ENCODE data around the gene VCP.

VCP gene

DNA sequence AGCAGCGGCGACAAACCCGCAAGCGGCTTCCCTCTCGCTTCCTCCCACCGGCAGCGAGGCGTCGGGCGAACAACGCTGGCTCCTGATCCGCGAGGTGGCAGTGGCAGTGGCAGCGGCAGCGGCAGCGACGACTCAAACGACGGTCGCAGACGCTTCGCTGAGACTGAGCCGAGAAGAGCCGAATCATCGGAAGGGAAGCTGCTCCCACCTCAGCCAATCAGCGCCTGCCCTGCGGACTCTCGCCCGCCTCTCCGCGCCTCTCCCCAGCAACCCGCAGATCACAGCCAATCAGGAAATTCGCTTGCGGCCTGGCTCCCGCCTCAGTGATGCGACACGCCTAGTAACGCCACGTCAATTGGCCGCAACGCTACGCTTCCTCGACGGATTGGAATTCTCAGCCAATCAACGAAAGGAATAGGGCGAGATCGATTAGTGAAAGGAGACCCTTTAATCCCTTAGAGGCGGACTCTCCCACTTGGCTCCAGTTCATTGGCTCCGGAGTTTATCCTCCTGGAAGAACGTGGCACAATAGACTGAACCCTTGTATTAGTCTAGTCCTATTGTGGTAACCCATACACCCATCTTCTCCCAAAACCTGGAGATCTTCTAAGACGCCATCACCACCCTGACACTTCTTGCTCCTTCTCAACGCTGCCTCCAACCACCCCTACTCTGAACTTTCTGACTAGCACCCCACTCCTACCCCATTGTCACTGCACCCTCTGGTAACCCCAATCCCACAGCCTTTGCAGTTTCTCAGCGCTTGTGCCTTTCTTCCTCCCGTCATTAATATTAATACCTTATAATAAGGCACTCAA lies at the start of gene VCP:
VCP (minus strand) TSS at position 165 of the 818 bp plus-strand sequence. CDS start 272 bp downstream, outside the sequence.
- peak; percentile 99 for FAIRE-seq

DNA sequence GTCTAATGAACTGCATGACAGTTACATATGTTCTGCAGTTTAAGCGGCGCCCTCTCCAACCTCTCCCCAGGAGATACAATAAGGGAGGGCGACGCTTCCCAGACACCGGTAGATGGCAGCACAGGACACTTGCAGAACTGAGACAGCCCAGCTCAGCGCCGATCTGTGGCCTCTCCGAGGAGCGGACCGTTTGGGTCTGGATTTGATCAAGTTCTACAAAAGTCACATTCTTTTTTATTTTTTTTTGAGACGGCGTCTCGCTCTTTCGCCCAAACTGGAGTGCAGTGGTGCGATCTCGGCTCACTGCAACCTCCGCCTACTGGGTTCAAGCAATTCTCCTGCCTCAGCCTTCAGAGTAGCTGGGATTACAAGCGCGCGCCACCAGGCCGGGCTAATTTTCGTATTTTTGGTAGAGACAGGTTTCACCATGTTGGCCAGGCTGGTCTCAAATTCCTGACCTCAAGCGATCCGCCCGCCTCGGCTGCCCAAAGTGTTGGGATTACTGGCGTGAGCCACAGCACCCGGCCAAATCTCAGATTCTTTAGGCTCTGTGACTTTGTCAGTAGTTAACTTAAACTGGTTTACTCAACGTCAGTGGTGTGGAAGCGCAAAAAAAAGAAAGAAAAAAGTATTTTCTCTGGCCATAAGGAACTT lies 44.6 kb upstream of the VCP start:
- FAIRE-seq: peak; percentile 91

DNA sequence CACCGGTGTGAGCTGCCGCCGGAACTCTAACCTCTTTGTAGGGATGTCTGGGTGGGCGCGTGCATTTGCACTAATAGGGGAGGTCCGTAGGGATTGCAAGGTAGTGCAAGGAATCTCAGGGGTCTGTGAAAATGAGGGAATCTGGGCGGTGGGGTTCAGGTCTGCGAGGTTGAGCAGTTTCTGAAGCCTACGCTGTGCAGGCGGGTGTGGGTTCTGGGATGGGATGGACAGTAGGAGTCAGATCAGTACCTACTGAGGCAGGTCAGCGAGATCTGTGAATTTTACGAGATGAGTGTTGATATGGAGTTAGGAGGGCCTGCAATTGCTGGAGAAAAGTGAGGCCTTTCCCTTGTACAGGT lies 44.1 kb upstream of the VCP start:
- no peak for FAIRE-seq

DNA sequence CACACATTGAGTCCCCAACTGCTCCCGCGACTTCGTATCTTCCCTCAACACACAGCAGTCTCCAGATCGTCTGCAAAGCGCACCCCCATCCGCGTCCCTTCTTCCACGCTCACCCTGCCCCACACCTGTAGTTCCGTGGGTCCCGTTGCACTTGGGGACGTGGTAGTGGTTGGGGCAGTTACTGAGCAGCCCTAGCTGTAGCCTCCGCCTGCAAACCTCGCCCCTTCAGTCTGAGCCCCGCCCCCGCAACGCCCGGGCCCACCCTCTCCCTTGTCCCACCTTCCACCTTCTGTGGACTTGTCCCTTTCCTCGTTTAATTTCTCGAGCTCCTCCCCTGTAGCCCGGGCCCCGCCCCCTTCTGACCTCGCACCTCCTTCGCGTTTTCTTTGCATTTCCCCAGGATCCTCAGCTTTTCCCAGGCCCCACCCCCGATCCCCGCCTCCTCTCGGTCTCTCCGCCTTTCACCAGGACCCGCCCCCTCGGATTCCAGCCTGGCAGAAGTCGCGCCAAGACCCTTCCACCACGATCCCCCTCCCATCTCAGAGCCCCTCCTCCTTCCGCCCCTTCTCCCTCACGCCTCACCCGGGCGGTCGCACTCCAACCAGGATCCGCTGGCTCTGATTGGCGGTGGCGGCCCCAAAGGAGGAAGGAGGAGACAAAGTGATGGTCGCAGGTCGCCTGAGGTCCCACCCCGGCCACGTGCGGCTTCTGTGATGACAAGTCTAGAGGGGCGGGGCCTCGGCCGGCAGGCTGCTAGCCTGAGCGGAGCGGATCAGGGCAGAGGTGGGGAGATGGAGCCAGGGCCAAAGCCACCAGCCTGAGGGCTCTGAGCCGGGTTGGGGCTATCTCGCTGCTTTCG lies 43.5 kb upstream of the VCP start, which contains the start of gene ATOSB:
ATOSB (minus strand) TSS at position 183 of the 859 bp plus-strand sequence. CDS start 7,588 bp downstream, outside the sequence.
- peak; percentile 96 for FAIRE-seq

DNA sequence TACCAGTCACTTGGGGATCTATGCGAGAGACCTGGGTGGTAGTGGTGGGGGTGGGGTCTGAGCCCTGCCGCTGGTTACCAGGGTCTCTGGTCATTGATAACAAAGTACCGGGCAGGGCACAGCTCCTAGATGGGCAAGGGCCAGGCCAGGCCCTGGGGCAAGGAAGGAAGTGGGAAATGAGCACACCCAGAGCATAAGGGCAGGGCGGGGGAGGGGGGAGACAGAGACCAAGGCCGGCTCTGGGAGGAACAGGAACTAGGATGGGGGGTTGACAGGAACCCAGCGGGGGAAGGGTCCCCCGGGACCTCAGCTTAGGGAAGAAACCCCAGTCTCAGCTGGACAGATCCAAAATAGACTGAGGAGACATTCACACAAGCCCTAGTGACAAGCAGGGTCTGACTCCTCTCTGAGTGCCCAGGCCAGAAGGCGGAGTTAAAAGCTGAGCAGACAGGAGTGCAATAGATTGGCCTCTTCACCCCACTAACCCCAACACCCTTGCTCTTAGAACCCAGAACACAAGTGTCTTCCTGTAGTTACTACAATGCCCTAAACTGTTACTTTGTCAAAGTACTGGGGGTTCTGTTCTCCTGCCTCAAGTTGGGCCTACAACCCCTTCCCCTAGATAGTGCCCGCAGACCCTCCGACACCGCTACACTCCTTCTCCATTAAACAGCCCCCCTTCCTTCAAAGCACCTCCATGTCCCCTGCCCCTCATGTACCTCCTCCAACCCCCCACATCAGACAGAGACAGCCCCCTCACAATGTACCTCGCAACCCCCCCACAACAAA lies 42.6 kb upstream of the VCP start:
- FAIRE-seq: no peak

DNA sequence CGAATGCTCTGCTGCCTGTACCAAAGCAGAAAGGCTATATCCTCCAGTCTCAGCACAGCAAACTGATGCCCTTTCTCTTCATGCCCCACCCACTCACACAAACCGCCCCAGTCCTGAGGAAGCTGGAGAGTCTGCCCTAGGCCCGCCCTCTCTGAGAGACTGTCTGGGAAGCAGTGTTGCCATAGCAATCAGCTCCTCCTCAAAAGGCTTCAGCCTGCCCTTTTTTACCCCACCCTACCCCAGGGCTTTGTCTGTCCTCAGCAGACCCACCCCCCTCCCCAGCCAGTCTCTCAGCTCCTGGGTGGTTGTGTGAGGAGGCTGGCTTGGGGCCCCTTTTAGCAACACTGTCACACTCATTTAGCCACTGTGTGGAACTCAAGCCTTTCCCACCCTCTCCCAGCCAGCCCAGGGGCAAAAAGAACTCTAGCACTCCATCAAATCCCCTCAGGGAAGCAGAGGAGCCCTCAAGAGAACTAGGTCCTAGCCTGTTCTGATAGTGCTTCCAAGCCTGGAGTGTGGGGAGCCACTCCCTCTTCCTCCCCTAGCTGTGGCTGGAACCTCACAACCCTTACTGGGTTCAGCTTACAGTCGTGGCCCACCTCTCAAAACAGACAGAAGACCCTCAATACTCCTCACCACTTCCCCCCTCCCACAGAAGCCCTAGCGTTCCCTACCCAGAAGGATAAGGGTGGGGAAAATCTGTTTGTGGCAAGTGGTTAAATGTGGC lies 41.9 kb upstream of the VCP start:
- FAIRE-seq: peak; percentile 90

DNA sequence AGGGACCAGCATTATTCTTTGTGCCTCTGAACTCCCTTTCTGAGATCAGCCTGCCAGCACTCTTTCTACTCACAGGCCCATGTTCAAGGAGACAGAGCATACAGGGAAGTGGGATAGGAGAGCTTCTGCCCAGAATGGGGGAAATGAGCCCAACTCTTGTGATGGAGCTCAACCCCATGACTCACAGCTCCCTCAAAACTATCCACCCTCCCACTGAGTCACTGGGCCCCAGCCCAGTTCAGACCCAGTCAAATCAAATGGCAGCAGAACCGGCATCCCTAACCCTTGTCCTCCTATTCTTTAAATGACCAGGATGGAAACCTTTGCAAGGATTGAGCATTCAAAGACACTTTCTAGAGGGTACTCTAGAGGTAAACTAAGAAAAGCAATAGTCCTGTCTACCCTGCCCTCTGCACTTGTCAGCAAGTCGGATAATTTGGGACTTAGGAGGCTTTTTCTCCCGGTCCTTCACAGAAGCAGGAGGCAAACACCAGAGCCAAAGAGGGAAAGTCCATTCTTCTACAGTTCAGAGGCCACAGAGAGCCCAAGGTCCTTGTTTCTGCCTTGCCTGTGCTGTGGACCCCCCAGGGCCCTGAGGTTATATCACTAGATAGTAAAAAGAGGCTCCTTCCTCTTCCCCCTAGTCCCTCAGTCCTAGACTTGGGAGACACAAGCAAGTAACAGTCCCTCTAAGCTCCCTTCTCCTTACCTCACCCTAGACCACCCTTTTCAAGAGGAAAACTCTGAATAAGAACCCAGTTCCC lies 40.0 kb upstream of the VCP start:
- no peak for FAIRE-seq

DNA sequence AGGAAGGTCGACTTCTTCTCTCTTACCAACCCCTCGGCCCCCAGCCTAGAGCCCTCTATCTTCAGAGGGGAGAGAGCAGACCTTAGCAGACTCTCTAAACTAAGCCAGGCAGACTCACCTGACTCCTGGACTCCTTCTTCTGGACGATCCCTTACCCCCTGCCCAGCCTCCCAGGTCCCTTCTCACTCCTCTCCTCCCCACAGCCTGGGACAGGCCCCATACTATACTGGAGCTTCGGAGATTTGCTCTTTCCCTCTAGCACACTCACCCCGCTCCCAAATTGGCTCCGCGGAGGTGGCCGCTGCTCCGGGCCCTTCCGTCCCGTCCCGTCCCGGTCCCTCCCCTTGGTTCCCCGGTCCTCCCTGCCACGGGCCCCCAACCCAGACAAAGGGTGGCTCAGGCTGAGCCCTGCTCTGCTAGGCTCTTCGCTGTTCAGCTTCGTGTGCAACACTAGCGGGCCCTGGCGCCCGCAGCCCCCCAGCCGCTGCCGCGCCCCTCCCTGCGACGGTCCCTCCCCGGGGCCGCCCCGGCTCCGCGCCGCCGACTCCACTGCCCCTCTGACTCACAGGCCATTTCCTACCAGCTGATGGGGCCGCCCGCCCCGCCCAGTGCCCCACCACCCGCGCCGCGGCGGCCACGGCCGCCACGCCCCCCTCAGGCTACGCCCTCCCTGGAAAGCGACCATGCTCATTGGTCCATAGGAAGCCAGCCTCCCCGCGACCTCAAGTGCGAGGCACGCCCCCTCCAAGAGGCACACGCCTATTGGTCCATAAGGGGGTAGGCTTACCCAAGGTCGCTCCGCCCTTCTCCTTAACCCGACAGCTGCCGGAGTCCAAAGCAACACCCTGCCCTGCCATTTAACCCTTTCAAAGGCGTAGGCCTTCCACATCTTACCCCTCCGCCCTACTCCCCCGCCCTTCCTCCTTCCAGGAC lies 38.8 kb upstream of the VCP start:
- FAIRE-seq: peak; percentile 74

DNA sequence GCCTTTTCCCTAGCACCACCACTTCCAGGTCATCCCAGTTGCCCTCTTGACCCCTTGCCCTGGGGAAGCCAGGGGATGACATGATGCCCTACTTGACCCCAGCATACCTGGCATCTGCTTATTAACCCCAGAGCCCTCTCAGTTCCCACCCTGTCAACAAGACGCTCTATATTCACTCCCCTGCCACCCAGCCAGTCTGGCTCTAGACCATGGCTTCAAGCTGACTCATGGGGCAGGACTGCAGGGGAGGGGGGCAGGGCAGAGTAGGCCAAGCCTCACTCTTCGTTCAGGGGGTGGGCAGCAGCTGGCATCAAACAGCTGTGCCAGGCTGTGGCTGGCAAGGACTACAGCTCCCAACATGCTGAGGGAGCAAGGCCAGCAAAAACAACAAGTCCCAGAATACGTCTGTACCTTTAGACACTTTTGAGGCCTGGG lies 37.9 kb upstream of the VCP start:
- no peak for FAIRE-seq

DNA sequence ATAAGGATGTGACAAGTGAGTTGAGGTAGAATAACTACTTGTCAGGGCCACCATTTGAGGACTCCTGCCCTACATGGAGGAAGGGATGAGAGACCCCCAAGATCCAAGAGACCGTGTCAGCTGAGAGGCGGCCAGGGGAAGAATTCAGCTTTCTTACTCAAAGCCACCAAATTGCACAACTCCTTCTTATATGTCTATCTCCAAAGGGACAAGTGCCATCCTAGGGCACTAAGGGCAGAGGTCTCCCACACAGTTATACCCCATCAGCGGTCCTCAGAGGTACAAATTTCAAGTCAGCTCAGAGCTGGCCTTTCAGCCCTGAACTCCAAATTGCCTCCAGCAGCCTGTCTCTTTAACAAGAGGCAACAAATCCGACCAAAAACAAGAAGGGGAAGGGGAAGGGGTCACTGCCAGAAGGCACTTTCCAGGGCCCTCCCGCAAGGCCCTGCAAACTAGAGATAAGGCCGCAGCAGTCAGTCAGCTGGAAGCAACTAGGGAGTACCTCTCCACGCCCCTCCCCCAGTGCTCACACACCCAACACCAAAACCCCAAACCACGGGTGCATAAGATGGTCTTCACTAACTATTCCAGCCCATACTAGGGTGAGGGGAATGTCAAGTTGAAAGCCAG lies 36.6 kb upstream of the VCP start:
- FAIRE-seq: no peak

GRCh38 chr9:35108461-35108860 lies 36.0 kb upstream of the VCP start:
- FAIRE-seq: no peak

- no peak for FAIRE-seq
Observed at GRCh38 chr9:35107297-35108290, 35.2 kb upstream of the VCP start.

DNA sequence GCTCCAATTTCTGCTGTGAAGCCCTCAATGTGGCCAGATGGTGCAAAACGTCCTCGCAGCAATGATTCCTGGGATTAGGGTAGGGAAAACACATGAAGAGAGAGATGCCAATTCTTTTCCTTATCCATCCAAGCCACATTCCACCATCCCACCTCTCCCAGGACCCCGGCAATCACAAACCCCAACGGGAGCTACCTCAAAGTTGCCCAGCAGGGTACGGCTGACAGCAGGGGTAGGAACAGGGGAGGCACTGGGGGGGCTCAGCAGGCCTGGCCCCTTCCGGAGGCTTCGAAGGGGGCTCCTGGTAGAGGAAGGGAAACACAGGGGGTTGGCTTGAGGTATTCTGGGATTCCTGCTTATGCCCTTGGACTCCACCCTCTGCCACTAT lies 33.9 kb upstream of the VCP start:
- no peak for FAIRE-seq

DNA sequence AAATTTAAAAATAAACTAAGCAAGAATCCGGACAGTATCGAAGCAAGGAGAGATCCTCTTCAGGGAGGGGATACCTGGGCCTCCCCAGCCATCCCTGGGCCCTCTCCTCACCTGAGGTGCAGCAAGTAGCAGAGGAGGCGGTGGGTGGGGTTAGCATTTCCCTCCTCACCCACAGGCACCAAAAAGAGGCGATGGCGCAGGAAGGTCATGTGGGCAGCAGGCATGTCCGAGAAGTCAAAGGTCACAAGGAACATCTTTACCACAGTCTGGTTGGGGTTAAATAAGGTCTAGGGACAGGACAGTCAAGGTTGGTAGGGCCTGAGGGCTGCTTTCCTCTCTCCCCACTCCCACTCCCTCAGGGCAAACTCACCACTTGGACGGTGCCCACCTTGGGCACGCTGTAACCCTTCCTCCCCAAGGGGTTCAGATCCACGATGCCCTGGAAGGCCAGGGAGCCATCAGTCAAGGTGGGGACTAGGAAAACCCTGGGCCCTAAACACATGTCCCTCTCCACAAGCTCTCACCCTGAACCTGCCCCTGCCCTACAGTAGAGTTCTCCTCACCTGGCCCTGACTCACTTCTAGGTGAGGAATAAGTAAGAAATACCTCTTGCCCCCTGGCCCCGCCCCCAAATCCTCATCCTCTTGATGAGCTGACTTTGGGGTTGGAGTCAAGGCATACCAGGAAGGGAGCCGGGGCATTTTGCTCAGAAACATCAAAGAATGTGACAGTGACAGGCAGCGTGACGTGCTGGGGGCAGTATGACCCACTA lies 33.3 kb upstream of the VCP start:
- no peak for FAIRE-seq

- FAIRE-seq: no peak
Observed at GRCh38 chr9:35105126-35105525, 32.7 kb upstream of the VCP start.

DNA sequence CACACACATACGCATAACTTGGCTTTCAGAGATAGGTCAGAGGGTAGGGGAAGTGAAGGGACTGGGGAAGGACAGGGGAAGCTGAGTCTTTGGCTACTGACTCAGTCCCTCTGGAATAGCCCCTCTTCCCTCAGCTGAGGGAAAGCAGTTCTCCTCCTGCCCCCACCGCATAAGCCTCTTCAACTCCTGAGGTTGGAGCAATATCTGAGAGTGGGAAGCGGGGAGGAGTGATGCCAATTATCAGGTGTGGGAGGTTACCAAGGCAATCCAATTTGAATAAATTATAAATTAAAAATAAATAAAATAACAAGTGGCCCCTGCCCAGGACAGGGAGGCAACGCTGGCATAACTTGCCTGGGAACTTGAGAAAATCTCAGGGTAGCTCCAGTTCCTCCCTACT lies 32.2 kb upstream of the VCP start:
- FAIRE-seq: no peak

DNA sequence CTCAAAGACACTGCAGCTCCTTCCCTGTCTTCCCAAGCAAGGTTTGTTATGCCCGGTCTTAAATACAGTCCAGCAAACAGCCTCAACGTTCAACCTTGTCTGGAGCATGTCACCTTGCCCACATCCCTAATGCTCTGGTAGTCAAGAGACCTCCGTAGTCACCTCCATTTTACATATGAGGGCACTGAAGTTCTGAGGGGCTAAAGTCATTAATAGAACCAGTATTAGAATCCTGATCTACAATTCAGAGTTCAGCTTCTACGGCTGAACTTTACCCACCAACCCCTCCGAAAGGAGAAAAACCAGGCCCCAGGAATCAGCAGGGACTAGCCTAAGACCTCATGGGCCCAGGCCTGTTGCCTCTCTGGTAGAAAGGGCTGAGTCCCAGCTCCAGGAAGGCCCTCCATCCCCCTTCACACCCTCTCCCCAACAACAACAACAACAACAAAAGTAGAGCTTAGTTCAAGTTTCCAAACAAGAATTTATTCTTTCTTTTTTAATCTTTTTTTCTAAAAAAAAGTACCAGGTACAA lies 31.3 kb upstream of the VCP start:
- no peak for FAIRE-seq
